Neural progenitor cell (in vitro differentiated cells): ENCODE measurements around the gene VAPB.

Experiments
- EZH2 ChIP-seq: fragments of 200-600 bp; sonication (generic); IDR thresholded peaks from 2 replicates; pipeline ENCODE4 v1.6.1; 2017; ENCODE audit warnings: antibody characterized with exemption, mild to moderate bottlenecking, moderate library complexity
- EZH2phosphoT487 ChIP-seq: fragments of 200-600 bp; sonication (generic); IDR thresholded peaks from 2 replicates; pipeline ENCODE4 v1.6.1; 2017; ENCODE audit warnings: antibody characterized with exemption
- TF ChIP-seq, protein P1 (sequence below): fragments of 200-600 bp; sonication (generic); IDR thresholded peaks from 2 replicates; pipeline ENCODE4 v1.5.1; 2017; ENCODE audit warnings: antibody characterized with exemption, mild to moderate bottlenecking

GRCh38 chr20:58393299-58393698 lies 4.3 kb downstream of the VAPB start:
- TF ChIP-seq, protein P1, sequence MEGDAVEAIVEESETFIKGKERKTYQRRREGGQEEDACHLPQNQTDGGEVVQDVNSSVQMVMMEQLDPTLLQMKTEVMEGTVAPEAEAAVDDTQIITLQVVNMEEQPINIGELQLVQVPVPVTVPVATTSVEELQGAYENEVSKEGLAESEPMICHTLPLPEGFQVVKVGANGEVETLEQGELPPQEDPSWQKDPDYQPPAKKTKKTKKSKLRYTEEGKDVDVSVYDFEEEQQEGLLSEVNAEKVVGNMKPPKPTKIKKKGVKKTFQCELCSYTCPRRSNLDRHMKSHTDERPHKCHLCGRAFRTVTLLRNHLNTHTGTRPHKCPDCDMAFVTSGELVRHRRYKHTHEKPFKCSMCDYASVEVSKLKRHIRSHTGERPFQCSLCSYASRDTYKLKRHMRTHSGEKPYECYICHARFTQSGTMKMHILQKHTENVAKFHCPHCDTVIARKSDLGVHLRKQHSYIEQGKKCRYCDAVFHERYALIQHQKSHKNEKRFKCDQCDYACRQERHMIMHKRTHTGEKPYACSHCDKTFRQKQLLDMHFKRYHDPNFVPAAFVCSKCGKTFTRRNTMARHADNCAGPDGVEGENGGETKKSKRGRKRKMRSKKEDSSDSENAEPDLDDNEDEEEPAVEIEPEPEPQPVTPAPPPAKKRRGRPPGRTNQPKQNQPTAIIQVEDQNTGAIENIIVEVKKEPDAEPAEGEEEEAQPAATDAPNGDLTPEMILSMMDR, result no peak
- no peak for TF ChIP-seq EZH2
- no peak for TF ChIP-seq EZH2phosphoT487
